Neural crest cell (in vitro differentiated cells): ENCODE data around the gene PTPRG. TPM values are rescaled to one million over a fixed set of nuclear protein-coding genes. Genes with fewer than 3 reads are reported as not detected.
"Not testable (repeated sequence)": the region's sequence is repeated elsewhere in the genome, so short reads cannot be mapped to it uniquely, and the experiment has no call there.

Experiments used
- DNase-seq: peaks from one replicate; pipeline ENCODE4 v3.0.0; 2021; ENCODE audit warnings: low read depth, mixed read lengths, low spot score
- H3K27ac Mint-ChIP-seq: one replicate; pipeline ENCODE4 v1.8.0; 2021; ENCODE audit warnings: mild to moderate bottlenecking, mixed read lengths; ENCODE audit not compliant: unreplicated experiment
- H3K27me3 Mint-ChIP-seq: 2 replicates; pipeline ENCODE4 v1.8.0; 2021; ENCODE audit warnings: low read depth, mild to moderate bottlenecking, mixed read lengths
- H3K36me3 Mint-ChIP-seq: 2 replicates; pipeline ENCODE4 v1.8.0; 2021; ENCODE audit warnings: low read depth, mild to moderate bottlenecking, mixed read lengths
- H3K4me1 Mint-ChIP-seq: 2 replicates; pipeline ENCODE4 v1.8.0; 2021; ENCODE audit warnings: mixed read lengths
- H3K4me3 Mint-ChIP-seq: one replicate; pipeline ENCODE4 v1.8.0; 2021; ENCODE audit warnings: mild to moderate bottlenecking, mixed read lengths
- H3K9me3 Mint-ChIP-seq: 2 replicates; pipeline ENCODE4 v1.8.0; 2021; ENCODE audit warnings: mixed read lengths
- CTCF ChIP-seq: fragments of 200-600 bp; sonication (generic); conservative IDR thresholded peaks from 2 replicates; pipeline ENCODE4 v1.5.0; 2021; ENCODE audit warnings: antibody characterized with exemption, mild to moderate bottlenecking
- total RNA-seq: library from RNA; stranded (reverse); gene quantifications from 2 replicates; pipeline ENCODE4 v1.2.1, GENCODE V29; 2021

Gene PTPRG
- total RNA-seq, 1 donor from 2014 or later: 41.2 TPM

DNA sequence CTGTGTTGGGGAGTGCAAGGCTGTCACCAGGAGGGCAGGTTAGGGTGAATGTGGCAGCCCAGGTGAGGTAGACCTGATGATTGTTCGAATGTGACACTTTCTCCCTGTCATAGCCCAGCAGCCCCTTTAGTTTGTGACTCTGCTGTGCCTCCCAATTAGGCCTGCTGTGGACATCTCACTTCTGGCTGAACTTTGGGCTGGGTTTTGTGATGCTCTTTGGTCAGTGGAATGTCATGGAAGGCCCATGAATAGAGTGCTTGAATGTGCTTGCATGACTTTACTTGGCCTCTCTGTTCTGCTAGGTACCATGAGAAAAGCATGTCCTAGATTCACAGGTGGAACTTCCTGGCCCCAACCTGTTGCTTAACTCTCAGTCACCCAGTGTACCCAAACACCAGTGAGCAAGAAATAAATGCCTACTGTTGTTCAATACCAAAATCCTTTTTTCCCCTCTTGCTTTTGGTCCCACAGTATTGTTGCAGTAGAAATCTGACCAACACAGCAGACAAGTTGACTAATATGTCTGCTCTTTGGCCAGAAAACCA is 249.7 kb downstream of the PTPRG start:
- Mint-ChIP-seq H3K36me3 (no peaks in the 10 kb centered on the region), H3K4me3 (no peak overlapping the region), H3K9me3 (no peaks in the 10 kb centered on the region), H3K27ac (no peak overlapping the region), H3K4me1 (peaks cover 26% of the 10 kb centered on the region), H3K27me3 (no peaks in the 10 kb centered on the region)
- TF ChIP-seq CTCF: no peak
- DNase-seq: no peak

- Mint-ChIP-seq H3K27me3 (no peaks in the 10 kb centered on the region), H3K27ac (no peak overlapping the region), H3K9me3 (no peaks in the 10 kb centered on the region), H3K4me1 (peaks cover 24% of the 10 kb centered on the region), H3K36me3 (no peaks in the 10 kb centered on the region), H3K4me3 (no peak overlapping the region)
- DNase-seq: no peak
- TF ChIP-seq CTCF: no peak
Observed at GRCh38 chr3:61811652-61812051, 250.3 kb downstream of the PTPRG start.

GRCh38 chr3:61812085-61812484 is 250.7 kb downstream of the PTPRG start:
- Mint-ChIP-seq H3K27ac (no peak overlapping the region), H3K4me1 (peaks cover 20% of the 10 kb centered on the region), H3K27me3 (no peaks in the 10 kb centered on the region), H3K9me3 (no peaks in the 10 kb centered on the region), H3K36me3 (no peaks in the 10 kb centered on the region), H3K4me3 (no peak overlapping the region)
- TF ChIP-seq CTCF: no peak
- no peak for DNase-seq

DNA sequence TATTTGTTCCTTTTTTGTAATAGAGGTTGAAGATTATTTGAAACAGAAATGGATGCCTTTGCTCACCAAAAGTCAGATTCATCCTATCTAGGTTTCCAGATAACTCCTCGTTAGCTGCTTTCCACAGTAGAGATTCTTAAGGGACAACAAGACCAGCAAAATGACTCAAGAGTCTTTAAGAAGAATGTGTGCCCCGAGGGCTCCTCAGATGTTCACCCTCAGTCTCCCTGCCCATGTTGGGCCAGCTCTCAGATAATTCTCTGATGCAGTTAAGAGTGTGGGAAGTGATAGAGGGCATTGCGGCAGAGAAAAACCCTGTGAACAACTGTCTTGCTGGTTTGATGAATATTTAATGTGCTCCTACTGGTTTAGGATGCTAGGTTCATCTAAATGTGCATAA is 251.1 kb downstream of the PTPRG start:
- Mint-ChIP-seq H3K4me1 (peaks cover 16% of the 10 kb centered on the region), H3K27me3 (no peaks in the 10 kb centered on the region), H3K36me3 (no peaks in the 10 kb centered on the region), H3K27ac (no peak overlapping the region), H3K9me3 (no peaks in the 10 kb centered on the region), H3K4me3 (no peak overlapping the region)
- DNase-seq: no peak
- no peak for TF ChIP-seq CTCF

DNA sequence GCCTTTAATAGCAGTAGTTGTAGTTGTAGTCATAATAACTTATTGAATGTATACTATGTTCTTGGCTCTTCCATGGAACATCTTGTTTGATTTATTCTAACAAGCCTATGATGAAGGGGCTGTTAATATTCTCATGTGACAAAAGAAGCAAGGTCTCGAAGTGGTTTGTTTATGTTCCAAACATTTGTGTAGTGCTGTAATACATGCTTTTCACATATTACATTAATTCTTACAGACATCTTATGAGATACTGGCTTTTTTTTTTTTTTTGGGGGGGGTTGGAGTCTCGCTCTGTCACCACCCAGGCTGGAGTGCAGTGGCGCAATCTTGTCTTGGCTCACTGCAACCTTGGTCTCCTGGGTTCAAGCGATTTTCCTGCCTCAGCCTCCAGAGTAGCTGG is 252.3 kb downstream of the PTPRG start:
- Mint-ChIP-seq H3K27me3 (no peaks in the 10 kb centered on the region), H3K36me3 (no peaks in the 10 kb centered on the region), H3K4me3 (no peak overlapping the region), H3K4me1 (peaks cover 4% of the 10 kb centered on the region), H3K27ac (no peak overlapping the region), H3K9me3 (no peaks in the 10 kb centered on the region)
- TF ChIP-seq CTCF: no peak
- DNase-seq: no peak

- Mint-ChIP-seq H3K4me3 (no peak overlapping the region), H3K27me3 (no peaks in the 10 kb centered on the region), H3K4me1 (peaks cover 4% of the 10 kb centered on the region), H3K27ac (peak overlapping the region; percentile 5), H3K9me3 (no peaks in the 10 kb centered on the region), H3K36me3 (no peaks in the 10 kb centered on the region)
- DNase-seq: no peak
- TF ChIP-seq CTCF: no peak
Observed at GRCh38 chr3:61814674-61815073, 253.3 kb downstream of the PTPRG start.

DNA sequence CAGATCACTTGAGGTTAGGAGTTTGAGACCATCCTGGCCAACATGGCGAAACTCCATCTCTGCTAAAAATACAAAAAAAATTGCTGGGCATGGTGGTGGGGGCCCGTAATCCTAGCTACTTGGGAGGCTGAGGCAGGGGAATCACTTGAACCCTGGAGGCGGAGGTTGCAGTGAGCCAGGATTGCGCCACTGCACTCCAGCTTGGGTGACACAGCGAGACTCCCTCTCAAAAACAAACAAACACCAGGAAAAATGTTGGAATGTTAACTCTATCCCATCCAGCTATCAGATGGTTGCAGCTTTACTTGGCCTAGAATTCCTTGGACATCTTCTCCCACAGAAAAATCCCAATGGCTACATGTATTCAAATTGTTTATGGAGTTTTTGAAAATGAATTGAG is 254.9 kb downstream of the PTPRG start:
- not testable (repeated sequence) for H3K27ac Mint-ChIP-seq, DNase-seq, H3K4me1 Mint-ChIP-seq, H3K4me3 Mint-ChIP-seq, H3K27me3 Mint-ChIP-seq, H3K9me3 Mint-ChIP-seq, H3K36me3 Mint-ChIP-seq
